Measurements from ENCODE around the gene MX2. TPM values are rescaled to one million over a fixed set of nuclear protein-coding genes. Genes with fewer than 3 reads are reported as not detected.
"Not testable (repeated sequence)": the region's sequence is repeated elsewhere in the genome, so short reads cannot be mapped to it uniquely, and the experiment has no call there.

Gene MX2
- total and polyA plus RNA-seq, 2 of the 8 experiments (the other 6 are each of a cell fraction or from before 2014, with no cell fraction given), result 3.1 to 8.9 TPM

DNA sequence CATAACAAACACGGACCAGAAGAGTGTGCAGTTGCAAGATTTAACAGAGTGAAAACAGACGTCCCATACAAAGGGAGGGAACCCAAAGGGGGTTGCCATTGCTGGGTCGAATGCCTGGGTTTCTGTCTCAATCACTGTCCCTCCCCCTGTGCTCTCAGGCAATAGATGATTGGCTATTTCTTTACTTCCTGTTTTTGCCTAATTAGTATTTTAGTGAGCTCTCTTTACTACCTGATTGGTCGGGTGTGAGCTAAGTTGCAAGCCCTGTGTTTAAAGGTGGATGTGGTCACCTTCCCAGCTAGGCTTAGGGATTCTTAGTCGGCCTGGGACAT lies 61.4 kb downstream of the MX2 start:
- ChIA-PET POLR2A (ENCODE audit: partially characterized antibody) (interaction anchor here (0.9 kb wide), 1 partner anchor 55 kb away, joined by 4 read pairs; no protein-coding TSS in a partner anchor), CTCF (ENCODE audit: partially characterized antibody) (interaction anchor here (0.7 to 4.4 kb wide), 4 partner anchors 12 to 189 kb away, joined by 3 to 20 read pairs (median 6); no protein-coding TSS in a partner anchor)
- H3K4me2 ChIP-seq (ENCODE audit: insufficient read depth in 1 of 2, low read depth in 2 of 2, low read length in 2 of 2); H2AK5ac ChIP-seq (ENCODE audit: low read depth, low read length); H3K79me2 ChIP-seq (ENCODE audit: control insufficient read depth in 1 of 2, insufficient read depth in 2 of 2, low read length in 2 of 2); H2BK15ac ChIP-seq (ENCODE audit: low read length); H3K9me3 ChIP-seq (ENCODE audit: insufficient read depth in 2 of 2, low read depth in 1 of 2, low read length in 1 of 2); FAIRE-seq; H3K9ac ChIP-seq (replicated peaks in 1 of 4; ENCODE audit: extremely low read depth in 1 of 4, low read depth in 3 of 4, low read length in 3 of 4); H2BK5ac ChIP-seq (ENCODE audit: low read depth, low read length); H3K4ac ChIP-seq (replicated peaks; ENCODE audit: insufficient read length, low read depth, low read length); H3K79me1 ChIP-seq (ENCODE audit: low read depth, low read length); H4K91ac ChIP-seq (replicated peaks; ENCODE audit: insufficient read length, low read length); H3K56ac ChIP-seq (replicated peaks; ENCODE audit: insufficient read length, low read depth, low read length); DNase-seq (ENCODE audit: low read depth in 1 of 2, low spot score in 2 of 2); H3K36me3 ChIP-seq (ENCODE audit: control insufficient read depth in 2 of 4, insufficient read depth in 4 of 4, low read length in 3 of 4); H3K4me3 ChIP-seq (ENCODE audit: extremely low read depth in 1 of 4, insufficient read depth in 2 of 4, low read depth in 3 of 4, low read length in 4 of 4); H3K14ac ChIP-seq (ENCODE audit: insufficient read length); H4K8ac ChIP-seq (ENCODE audit: extremely low read depth, insufficient read depth, low read length); H3K18ac ChIP-seq (ENCODE audit: extremely low read depth, low read length); H2BK12ac ChIP-seq (ENCODE audit: low read depth, low read length); H4K5ac ChIP-seq (ENCODE audit: insufficient read length, low read depth, low read length); H4K20me1 ChIP-seq (replicated peaks in 1 of 2; ENCODE audit: control insufficient read depth in 1 of 2, insufficient read depth in 2 of 2, low read length in 2 of 2); H3K23ac ChIP-seq (ENCODE audit: insufficient read length); H2BK120ac ChIP-seq (replicated peaks; ENCODE audit: low read depth, low read length); H2AFZ ChIP-seq (ENCODE audit: low read length); H2BK20ac ChIP-seq (ENCODE audit: low read length); H3K27ac ChIP-seq (ENCODE audit: low read depth, low read length): not testable (repeated sequence)
- Histone ChIP-seq H3K27me3 (replicated peaks in 1 of 4; ENCODE audit: control insufficient read depth in 3 of 4, extremely low read depth in 1 of 4, insufficient read depth in 3 of 4, low read length in 3 of 4) (peaks cover 5 to 33% (median 25%) of the 10 kb centered on the region in 4 experiments), H3K4me1 (replicated peaks in 1 of 4; ENCODE audit: control insufficient read depth in 3 of 4, insufficient read depth in 4 of 4, low read length in 3 of 4) (peaks cover 9 to 18% (median 12%) of the 10 kb centered on the region in 4 experiments; a peak in 6 of 7 replicates), H3K23me2 (ENCODE audit: low read depth, low read length) (peaks cover 11% of the 10 kb centered on the region; the same call in 1 of the 2 replicates)
- 93% methylated on average over 5 of the region's 5 CpGs; no CpG with 5 or more reads in 1 of the 2 experiments for WGBS, 2 experiments (ENCODE audit: extremely low coverage in 1 of 2, insufficient coverage in 1 of 2, insufficient read length in 1 of 2, insufficient replicate concordance in 2 of 2, low coverage in 1 of 2, low lambda C conversion rate in 2 of 2, missing lambda C conversion rate in 1 of 2)
